ENCODE results near the gene KRTAP10-3.

The KRTAP10-3 gene

GRCh38 chr21:44514746-44515358 lies 43.7 kb downstream of the KRTAP10-3 start:
- DNase-seq, result no peak

GRCh38 chr21:44514218-44514520 lies 44.4 kb downstream of the KRTAP10-3 start:
- no peak for DNase-seq

GRCh38 chr21:44513389-44514217 lies 45.0 kb downstream of the KRTAP10-3 start:
- DNase-seq, result peak; percentile 65

- peak; percentile 40 for DNase-seq
These were observed 45.9 kb downstream of the KRTAP10-3 start for GRCh38 chr21:44512496-44513388.

- DNase-seq, result no peak
These were observed 46.7 kb downstream of the KRTAP10-3 start for GRCh38 chr21:44511938-44512275.

- no peak for DNase-seq
These were observed 47.2 kb downstream of the KRTAP10-3 start for GRCh38 chr21:44511219-44511937.

GRCh38 chr21:44510508-44511218 lies 47.9 kb downstream of the KRTAP10-3 start:
- peak; percentile 39 for DNase-seq

- DNase-seq, result no peak
These were observed 48.5 kb downstream of the KRTAP10-3 start for GRCh38 chr21:44510109-44510507.

- DNase-seq, result peak; percentile 59
These were observed 49.1 kb downstream of the KRTAP10-3 start for GRCh38 chr21:44509539-44509938.

GRCh38 chr21:44508711-44509445 lies 49.7 kb downstream of the KRTAP10-3 start:
- DNase-seq, result no peak

GRCh38 chr21:44508426-44508710 lies 50.2 kb downstream of the KRTAP10-3 start:
- DNase-seq, result no peak
